Measurements from ENCODE around the gene EMC6.
A peak's percentile ranks its signal among the peaks of the same experiment; 100 is the strongest.

EMC6 gene

GRCh38 chr17:3692346-3692745 is 23.7 kb downstream of the EMC6 start:
- no peak overlapping the region for H3K4me3 Mint-ChIP-seq
- H3K9me3 Mint-ChIP-seq: peaks cover 3% of the 10 kb centered on the region
- no peaks in the 10 kb centered on the region for H3K36me3 Mint-ChIP-seq (ENCODE audit: low read depth)
- H3K4me1 Mint-ChIP-seq: peaks cover 24% of the 10 kb centered on the region
- H3K27ac Mint-ChIP-seq: no peak overlapping the region
- peaks cover 56% of the 10 kb centered on the region for H3K27me3 Mint-ChIP-seq (ENCODE audit: low read depth, poor library complexity)
- TF ChIP-seq CTCF (IDR thresholded peaks at IDR 0.05): no peak
- DNase-seq: no peak

GRCh38 chr17:3693141-3693540 is 24.5 kb downstream of the EMC6 start:
- H3K9me3 Mint-ChIP-seq: peaks cover 11% of the 10 kb centered on the region
- no peak overlapping the region for H3K4me3 Mint-ChIP-seq
- TF ChIP-seq CTCF (IDR thresholded peaks at IDR 0.05): no peak
- DNase-seq: no peak
- peaks cover 64% of the 10 kb centered on the region for H3K27me3 Mint-ChIP-seq (ENCODE audit: low read depth, poor library complexity)
- H3K27ac Mint-ChIP-seq: no peak overlapping the region
- no peaks in the 10 kb centered on the region for H3K36me3 Mint-ChIP-seq (ENCODE audit: low read depth)
- peaks cover 23% of the 10 kb centered on the region for H3K4me1 Mint-ChIP-seq

- H3K27ac Mint-ChIP-seq: no peak overlapping the region
- H3K4me3 Mint-ChIP-seq: no peak overlapping the region
- no peak for TF ChIP-seq CTCF (IDR thresholded peaks at IDR 0.05)
- DNase-seq: no peak
- H3K9me3 Mint-ChIP-seq: peaks cover 18% of the 10 kb centered on the region
- H3K4me1 Mint-ChIP-seq: peaks cover 18% of the 10 kb centered on the region
- H3K36me3 Mint-ChIP-seq (ENCODE audit: low read depth): no peaks in the 10 kb centered on the region
- H3K27me3 Mint-ChIP-seq (ENCODE audit: low read depth, poor library complexity): peaks cover 71% of the 10 kb centered on the region
These were observed 25.2 kb downstream of the EMC6 start for GRCh38 chr17:3693829-3694231.

GRCh38 chr17:3695129-3695722 is 26.6 kb downstream of the EMC6 start:
- Mint-ChIP-seq H3K36me3 (ENCODE audit: low read depth) (no peaks in the 10 kb centered on the region), H3K9me3 (peaks cover 21% of the 10 kb centered on the region), H3K27ac (no peak overlapping the region), H3K4me1 (peaks cover 12% of the 10 kb centered on the region), H3K27me3 (ENCODE audit: low read depth, poor library complexity) (peaks cover 72% of the 10 kb centered on the region), H3K4me3 (peak overlapping the region; percentile 67)
- DNase-seq: no peak
- no peak for TF ChIP-seq CTCF (IDR thresholded peaks at IDR 0.05)

- Mint-ChIP-seq H3K4me1 (peaks cover 12% of the 10 kb centered on the region), H3K36me3 (ENCODE audit: low read depth) (no peaks in the 10 kb centered on the region), H3K4me3 (peak within 1 kb of the TSS; percentile 78), H3K9me3 (peaks cover 24% of the 10 kb centered on the region), H3K27me3 (ENCODE audit: low read depth, poor library complexity) (peaks cover 72% of the 10 kb centered on the region), H3K27ac (no peak within 1 kb of the TSS)
- TF ChIP-seq CTCF (IDR thresholded peaks at IDR 0.05): no peak
- DNase-seq: peak; percentile 70
These were observed 27.3 kb downstream of the EMC6 start, which contains the start of gene P2RX5 for GRCh38 chr17:3695723-3696411. TSS of gene P2RX5 (minus strand) at chr17:3696155. CDS start at chr17:3696005, 150 bp downstream.

- Mint-ChIP-seq H3K27ac (no peak overlapping the region), H3K4me3 (no peak overlapping the region), H3K36me3 (ENCODE audit: low read depth) (peaks cover 2% of the 10 kb centered on the region), H3K4me1 (peaks cover 12% of the 10 kb centered on the region), H3K27me3 (ENCODE audit: low read depth, poor library complexity) (peaks cover 67% of the 10 kb centered on the region), H3K9me3 (peaks cover 27% of the 10 kb centered on the region)
- TF ChIP-seq CTCF (IDR thresholded peaks at IDR 0.05): no peak
- DNase-seq: no peak
These were observed 28.5 kb downstream of the EMC6 start for GRCh38 chr17:3697103-3697476.

Measured in nephron progenitor cell (in vitro differentiated cells).